HG02938 (cell line): ENCODE results near the gene POM121L2.

Source experiments
- ATAC-seq: cut with Tn5 transposase; IDR thresholded peaks from one replicate; pipeline ENCODE4 v1.9.1; 2021; ENCODE audit warnings: mild to moderate bottlenecking, moderate library complexity; ENCODE audit not compliant: unreplicated experiment

POM121L2 gene

GRCh38 chr6:27312146-27312949, at the start of gene POM121L2:
TSS of gene POM121L2 (minus strand) at chr6:27312273. CDS start at chr6:27312170, 103 bp downstream.
- no peak for ATAC-seq

- no peak for ATAC-seq
Observed at GRCh38 chr6:27359231-27359630, 47.2 kb upstream of the POM121L2 start.

- ATAC-seq: no peak
Observed at GRCh38 chr6:27358786-27359185, 46.7 kb upstream of the POM121L2 start.

GRCh38 chr6:27352850-27353249, 40.8 kb upstream of the POM121L2 start:
- no peak for ATAC-seq

GRCh38 chr6:27334141-27334540, 22.1 kb upstream of the POM121L2 start:
- no peak for ATAC-seq

- no peak for ATAC-seq
Observed at GRCh38 chr6:27333642-27334040, 21.6 kb upstream of the POM121L2 start.

- no peak for ATAC-seq
Observed at GRCh38 chr6:27332692-27333641, 20.9 kb upstream of the POM121L2 start.

GRCh38 chr6:27327023-27327738, 15.1 kb upstream of the POM121L2 start:
- ATAC-seq: no peak

GRCh38 chr6:27321901-27322300, 9.8 kb upstream of the POM121L2 start:
- ATAC-seq: no peak

- ATAC-seq: no peak
Observed at GRCh38 chr6:27321370-27321769, 9.3 kb upstream of the POM121L2 start.

GRCh38 chr6:27318973-27319372, 6.9 kb upstream of the POM121L2 start:
- no peak for ATAC-seq

- no peak for ATAC-seq
Observed at GRCh38 chr6:27314046-27314445, 2.0 kb upstream of the POM121L2 start.

GRCh38 chr6:27312950-27313271, 838 bp upstream of the POM121L2 start:
- no peak for ATAC-seq

- ATAC-seq: no peak
Observed at GRCh38 chr6:27311806-27312145, 297 bp downstream of the POM121L2 start.

- ATAC-seq: no peak
Observed at GRCh38 chr6:27303613-27304272, 8.3 kb downstream of the POM121L2 start.

GRCh38 chr6:27297857-27298730, 14.0 kb downstream of the POM121L2 start:
- no peak for ATAC-seq

- ATAC-seq: no peak
Observed at GRCh38 chr6:27297484-27297856, 14.6 kb downstream of the POM121L2 start.

GRCh38 chr6:27296106-27296783, 15.8 kb downstream of the POM121L2 start:
- no peak for ATAC-seq

GRCh38 chr6:27295301-27296079, 16.6 kb downstream of the POM121L2 start:
- ATAC-seq: no peak
